ENCODE data around the gene OR10H1. TPM values are rescaled to one million over a fixed set of nuclear protein-coding genes. Genes with fewer than 3 reads are reported as not detected.
"Not testable (repeated sequence)": the region's sequence is repeated elsewhere in the genome, so short reads cannot be mapped to it uniquely, and the experiment has no call there.

Gene OR10H1
- total RNA-seq, 3 donors from 2014 or later: 0.06 to 0.07 (median 0.06) TPM

DNA sequence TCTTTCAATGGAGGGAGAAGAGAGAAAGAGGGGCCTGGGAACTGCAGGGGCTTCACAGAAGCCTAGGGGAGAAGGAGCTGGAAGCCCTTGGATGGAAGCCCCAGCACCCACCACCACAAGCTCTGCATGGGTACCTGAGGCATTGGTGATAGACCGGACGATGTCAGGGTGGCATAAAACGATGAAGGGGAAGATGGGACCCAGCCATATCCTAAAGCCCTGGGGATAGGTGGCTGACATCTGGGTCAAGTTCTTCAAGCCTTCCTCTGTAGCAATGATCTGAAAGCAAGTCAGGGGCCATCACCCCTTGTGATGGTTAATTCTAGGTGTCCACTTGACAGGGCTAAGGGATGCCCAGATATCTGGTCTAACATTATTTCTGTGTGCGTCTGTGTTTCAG lies 39.2 kb downstream of the OR10H1 start:
- DNase-seq (no peak), ATAC-seq (no peak)
- intact Hi-C loops (cut with DNase I, micrococcal nuclease): no loop called here
- Histone ChIP-seq H3K9me3 (no peaks in the 10 kb centered on the region), H3K4me3 (no peak overlapping the region), H3K36me3 (ENCODE audit: low read depth) (no peaks in the 10 kb centered on the region), H3K4me1 (ENCODE audit: low read depth) (peaks cover 9% of the 10 kb centered on the region)
- TF ChIP-seq, protein P1, sequence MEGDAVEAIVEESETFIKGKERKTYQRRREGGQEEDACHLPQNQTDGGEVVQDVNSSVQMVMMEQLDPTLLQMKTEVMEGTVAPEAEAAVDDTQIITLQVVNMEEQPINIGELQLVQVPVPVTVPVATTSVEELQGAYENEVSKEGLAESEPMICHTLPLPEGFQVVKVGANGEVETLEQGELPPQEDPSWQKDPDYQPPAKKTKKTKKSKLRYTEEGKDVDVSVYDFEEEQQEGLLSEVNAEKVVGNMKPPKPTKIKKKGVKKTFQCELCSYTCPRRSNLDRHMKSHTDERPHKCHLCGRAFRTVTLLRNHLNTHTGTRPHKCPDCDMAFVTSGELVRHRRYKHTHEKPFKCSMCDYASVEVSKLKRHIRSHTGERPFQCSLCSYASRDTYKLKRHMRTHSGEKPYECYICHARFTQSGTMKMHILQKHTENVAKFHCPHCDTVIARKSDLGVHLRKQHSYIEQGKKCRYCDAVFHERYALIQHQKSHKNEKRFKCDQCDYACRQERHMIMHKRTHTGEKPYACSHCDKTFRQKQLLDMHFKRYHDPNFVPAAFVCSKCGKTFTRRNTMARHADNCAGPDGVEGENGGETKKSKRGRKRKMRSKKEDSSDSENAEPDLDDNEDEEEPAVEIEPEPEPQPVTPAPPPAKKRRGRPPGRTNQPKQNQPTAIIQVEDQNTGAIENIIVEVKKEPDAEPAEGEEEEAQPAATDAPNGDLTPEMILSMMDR (IDR thresholded peaks at IDR 0.05): no peak

DNA sequence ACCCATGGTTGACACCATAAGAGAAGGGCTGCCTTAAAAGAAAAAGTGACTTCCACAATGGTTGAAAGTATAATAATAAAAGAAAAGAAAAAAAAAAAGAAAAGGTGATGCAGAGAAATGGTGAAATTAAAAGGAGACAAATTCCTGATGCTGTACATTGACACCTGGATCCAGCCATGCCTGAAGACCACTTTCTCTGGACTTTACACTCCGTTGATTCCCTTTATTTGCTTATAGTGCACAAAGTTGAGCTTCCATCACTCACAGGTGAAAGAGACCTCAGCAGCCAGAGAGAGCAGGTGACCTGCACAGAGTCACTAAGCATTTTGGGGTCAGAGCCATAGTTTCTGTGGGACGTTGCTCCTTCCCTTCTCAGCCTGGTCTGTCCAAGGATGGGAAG lies 40.2 kb downstream of the OR10H1 start:
- Histone ChIP-seq H3K4me1 (ENCODE audit: low read depth) (peaks cover under 1% of the 10 kb centered on the region), H3K9me3 (no peaks in the 10 kb centered on the region), H3K36me3 (ENCODE audit: low read depth) (no peaks in the 10 kb centered on the region), H3K4me3 (no peak overlapping the region)
- no peak for ATAC-seq
- no peak for DNase-seq
- intact Hi-C loops (cut with DNase I, micrococcal nuclease): no loop called here
- TF ChIP-seq, protein P1 (IDR thresholded peaks at IDR 0.05): no peak

DNA sequence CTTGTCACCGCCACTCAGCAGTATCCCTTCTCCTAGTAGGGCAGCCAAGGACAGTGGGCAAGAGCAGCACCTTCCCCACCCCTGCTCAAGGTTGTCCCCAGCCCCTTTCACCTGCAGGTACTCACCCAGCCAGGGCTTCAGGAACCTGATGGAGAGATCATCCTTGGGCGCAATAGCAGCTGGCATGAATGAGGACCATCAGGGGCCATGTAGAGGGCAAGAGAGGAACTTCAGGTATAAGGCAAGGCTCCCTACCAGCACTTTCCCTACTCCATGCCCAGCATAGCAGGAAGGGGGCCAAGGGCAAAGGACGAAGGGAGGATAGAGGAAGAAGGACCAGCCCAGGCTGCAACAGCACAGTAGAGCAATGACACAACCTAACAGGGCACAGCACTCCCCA lies 41.3 kb downstream of the OR10H1 start:
- intact Hi-C loops (cut with DNase I, micrococcal nuclease); H3K4me3 ChIP-seq; H3K36me3 ChIP-seq (ENCODE audit: low read depth); H3K4me1 ChIP-seq (ENCODE audit: low read depth); DNase-seq; ATAC-seq; H3K9me3 ChIP-seq: not testable (repeated sequence)

DNA sequence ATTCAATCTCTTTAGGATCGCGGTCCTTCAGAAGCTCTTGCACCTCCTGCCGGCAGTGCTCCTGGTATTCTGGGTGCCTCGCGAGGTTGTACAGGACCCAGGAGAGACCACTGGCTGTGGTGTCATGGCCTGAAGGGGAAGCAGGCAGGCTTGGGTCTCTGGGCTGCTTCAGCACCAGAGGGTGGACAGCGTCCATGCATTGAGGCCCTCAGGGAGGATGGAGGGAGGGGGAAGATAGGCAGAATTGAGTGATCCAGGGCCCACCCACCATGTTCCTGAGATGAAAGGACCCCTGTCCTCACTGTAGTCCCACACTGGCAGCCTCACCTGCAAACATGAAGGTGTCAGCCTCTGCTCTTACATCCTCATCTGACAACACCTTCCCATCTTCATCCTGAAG lies 45.9 kb downstream of the OR10H1 start:
- Histone ChIP-seq H3K4me3 (no peak overlapping the region), H3K4me1 (ENCODE audit: low read depth) (no peaks in the 10 kb centered on the region), H3K9me3 (no peaks in the 10 kb centered on the region), H3K36me3 (ENCODE audit: low read depth) (no peaks in the 10 kb centered on the region)
- TF ChIP-seq, protein P1 (IDR thresholded peaks at IDR 0.05): no peak
- DNase-seq (peak in 1 of 3 donors; percentile 28), ATAC-seq (no peak)
- intact Hi-C loops (cut with DNase I, micrococcal nuclease): no loop called here

DNA sequence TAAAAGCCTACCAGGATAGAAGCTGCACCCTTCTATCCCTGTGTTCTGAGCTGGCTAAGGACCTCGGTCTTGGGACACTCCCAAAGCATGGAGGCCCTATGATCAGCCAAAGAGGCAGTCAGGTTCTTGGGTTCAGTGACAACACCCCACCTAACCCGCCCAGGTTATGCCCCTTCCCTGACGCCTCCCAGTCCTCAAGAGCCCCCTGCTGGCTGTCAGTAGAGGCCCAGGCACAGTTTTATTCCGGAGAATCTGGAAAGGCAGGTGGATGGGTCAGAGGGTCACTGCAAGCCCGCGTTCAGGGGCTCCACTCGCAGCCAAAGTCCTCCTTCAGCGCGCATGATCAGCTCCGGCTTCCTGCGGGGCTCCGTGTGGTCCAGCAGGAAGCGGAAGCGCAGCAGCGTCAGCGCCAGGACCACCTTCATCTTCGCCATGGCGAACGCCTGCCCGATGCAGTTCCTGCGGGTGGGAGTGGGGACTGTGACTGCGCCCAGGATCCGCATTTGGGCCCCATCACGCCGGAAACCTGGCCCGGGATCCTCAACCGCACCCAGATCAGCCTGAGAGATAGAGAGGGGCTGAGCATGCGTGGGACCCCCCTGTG lies 55.4 kb downstream of the OR10H1 start:
- DNase-seq (peak in 2 of 3 donors; percentile 42 to 45), ATAC-seq (peak; percentile 19)
- H3K4me3 ChIP-seq: no peak overlapping the region
- no peaks in the 10 kb centered on the region for H3K4me1 ChIP-seq (ENCODE audit: low read depth)
- intact Hi-C loops (cut with DNase I, micrococcal nuclease): no loop called here
- no peaks in the 10 kb centered on the region for H3K36me3 ChIP-seq (ENCODE audit: low read depth)
- H3K9me3 ChIP-seq: no peaks in the 10 kb centered on the region
- TF ChIP-seq, protein P1 (IDR thresholded peaks at IDR 0.05): peak; percentile 19

DNA sequence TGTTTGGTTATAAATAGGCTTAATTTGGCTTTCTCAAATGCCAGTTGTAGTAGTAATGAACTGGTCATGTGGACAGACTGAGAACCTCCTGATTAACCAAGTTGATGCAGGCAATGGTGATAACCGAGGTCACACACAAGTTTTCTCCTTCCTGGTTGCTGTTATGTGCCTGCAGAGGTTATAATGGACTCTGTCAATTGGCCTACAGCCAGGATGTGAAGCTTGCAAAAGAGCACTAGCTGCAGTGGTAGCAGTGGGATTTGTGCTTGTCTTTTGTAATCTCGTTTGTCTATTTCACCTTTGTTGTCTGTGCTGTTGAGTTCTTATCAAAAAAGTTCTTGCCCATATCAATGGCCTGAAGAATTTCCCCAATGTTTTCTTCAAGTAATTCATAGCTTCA lies 57.1 kb downstream of the OR10H1 start:
- Histone ChIP-seq H3K9me3 (no peaks in the 10 kb centered on the region), H3K4me1 (ENCODE audit: low read depth) (no peaks in the 10 kb centered on the region), H3K4me3 (no peak overlapping the region), H3K36me3 (ENCODE audit: low read depth) (no peaks in the 10 kb centered on the region)
- ATAC-seq (no peak), DNase-seq (no peak)
- intact Hi-C loops (cut with DNase I, micrococcal nuclease): no loop called here
- TF ChIP-seq, protein P1 (IDR thresholded peaks at IDR 0.05): no peak

Other genes starting within 250 kb of the OR10H1 start
- gene CYP4F8, start 200.4 kb downstream of the OR10H1 start, total RNA-seq: not detected
- 1 to 10 TPM; 2.7 to 7.8 (median 4.3) TPM for gene CYP4F3, start 174.8 kb downstream of the OR10H1 start, total RNA-seq
- 100 to 1,000 TPM in 1 of 3 donors, 10 to 100 TPM in 2; 62.8 to 179 (median 70.5) TPM for gene CYP4F12, start 142.6 kb downstream of the OR10H1 start, total RNA-seq
- not detected for gene OR10H2, start 87.6 kb downstream of the OR10H1 start, total RNA-seq
- not detected for gene OR10H3, start 77.7 kb downstream of the OR10H1 start, total RNA-seq
- not detected for gene OR10H5, start 28.0 kb downstream of the OR10H1 start, total RNA-seq
- gene CYP4F2, start 82.4 kb upstream of the OR10H1 start, total RNA-seq: 1 to 10 TPM; 1.6 to 9.1 (median 8.6) TPM
- 10 to 100 TPM in 1 of 3 donors, 1 to 10 TPM in 2; 2.1 to 13.1 (median 8.8) TPM for gene CYP4F11, start 118.9 kb upstream of the OR10H1 start, total RNA-seq
- not detected for gene OR10H4, start 133.3 kb upstream of the OR10H1 start, total RNA-seq